T-helper 9 cell (primary cell): Measurements from ENCODE around the gene PRR12.

Experiments
- DNase-seq: peaks from one replicate; pipeline ENCODE4 v3.0.0-alpha.2; 2020

The PRR12 gene

GRCh38 chr19:49669516-49669915 lies 78.5 kb downstream of the PRR12 start:
- DNase-seq = no peak

DNA sequence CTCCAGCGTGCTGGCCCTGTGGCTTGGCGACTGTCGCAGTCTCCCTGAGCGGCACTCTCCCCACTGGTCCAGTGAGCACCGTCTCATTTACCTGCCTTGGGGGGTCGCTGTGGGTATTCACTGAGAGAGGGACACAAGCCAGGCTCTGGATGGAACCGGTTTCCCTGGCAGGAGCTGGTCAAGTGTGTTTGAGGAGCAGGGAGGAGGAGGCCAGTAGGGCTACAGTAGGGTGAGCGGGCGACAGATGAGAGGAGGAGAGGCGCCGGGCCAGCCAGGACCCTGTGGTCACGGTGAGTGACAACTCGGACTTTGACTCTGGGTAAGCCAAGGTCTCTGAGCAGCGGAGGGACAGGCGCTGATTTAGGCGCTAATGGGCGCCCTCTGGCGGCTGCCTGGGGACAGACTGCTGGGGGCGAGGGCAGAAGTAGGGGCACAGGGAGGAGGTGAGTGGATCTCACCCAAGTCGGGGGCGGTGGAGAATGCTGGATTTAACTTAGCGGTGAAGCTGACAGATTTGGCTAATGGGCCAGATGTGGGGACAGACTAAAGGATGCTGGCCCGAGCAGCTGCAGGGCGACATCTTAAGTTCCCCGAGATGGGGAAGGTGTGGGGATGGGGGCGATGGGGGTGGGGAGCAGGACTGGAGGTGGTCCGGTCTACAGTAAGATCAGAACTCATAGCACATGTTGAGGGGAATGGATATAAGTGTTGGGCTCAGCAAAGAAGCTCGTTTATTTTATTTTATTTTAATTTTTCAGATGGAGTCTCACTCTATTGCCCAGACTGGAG lies 81.3 kb downstream of the PRR12 start:
- DNase-seq = peak; percentile 71
